GM21825 (cell line): ENCODE measurements around the gene RECK.
"Not testable (repeated sequence)": the region's sequence is repeated elsewhere in the genome, so short reads cannot be mapped to it uniquely, and the experiment has no call there.

Experiments
- ATAC-seq: cut with Tn5 transposase; IDR thresholded peaks from one replicate; pipeline ENCODE4 v1.9.1; 2021; ENCODE audit warnings: mild to moderate bottlenecking, moderate library complexity; ENCODE audit not compliant: unreplicated experiment

RECK gene

GRCh38 chr9:36152741-36153438, 116.2 kb downstream of the RECK start:
- no peak for ATAC-seq

- no peak for ATAC-seq
Observed at GRCh38 chr9:36153746-36154145, 117.0 kb downstream of the RECK start.

GRCh38 chr9:36154331-36154952, 117.7 kb downstream of the RECK start:
- no peak for ATAC-seq

GRCh38 chr9:36156116-36156515, 119.4 kb downstream of the RECK start:
- ATAC-seq: no peak

GRCh38 chr9:36158122-36158521, 121.4 kb downstream of the RECK start:
- ATAC-seq: no peak

GRCh38 chr9:36158917-36159316, 122.2 kb downstream of the RECK start:
- ATAC-seq: no peak

GRCh38 chr9:36159509-36159908, 122.8 kb downstream of the RECK start:
- not testable (repeated sequence) for ATAC-seq

GRCh38 chr9:36160126-36160525, 123.4 kb downstream of the RECK start:
- not testable (repeated sequence) for ATAC-seq

- no peak for ATAC-seq
Observed at GRCh38 chr9:36161187-36161586, 124.5 kb downstream of the RECK start.

GRCh38 chr9:36162211-36162738, 125.6 kb downstream of the RECK start:
- no peak for ATAC-seq

GRCh38 chr9:36163049-36163785, 126.5 kb downstream of the RECK start:
- no peak for ATAC-seq

- ATAC-seq: no peak
Observed at GRCh38 chr9:36163786-36164170, 127.1 kb downstream of the RECK start.

GRCh38 chr9:36164372-36164771, 127.7 kb downstream of the RECK start:
- no peak for ATAC-seq

GRCh38 chr9:36164989-36165388, 128.3 kb downstream of the RECK start:
- ATAC-seq: no peak

GRCh38 chr9:36165826-36166167, 129.1 kb downstream of the RECK start:
- ATAC-seq: no peak

- peak; percentile 82 for ATAC-seq
Observed at GRCh38 chr9:36166168-36166927, 129.6 kb downstream of the RECK start.

GRCh38 chr9:36169166-36169565, 132.5 kb downstream of the RECK start, which contains the start of gene CCIN:
Gene CCIN, plus strand, starts transcription at chr9:36169388. Its CDS starts 115 bp downstream, at chr9:36169503.
- no peak for ATAC-seq

- ATAC-seq: no peak
Observed at GRCh38 chr9:36169708-36170107, 133.0 kb downstream of the RECK start.

- no peak for ATAC-seq
Observed at GRCh38 chr9:36170531-36170930, 133.8 kb downstream of the RECK start.

- ATAC-seq: no peak
Observed at GRCh38 chr9:36173861-36174260, 137.1 kb downstream of the RECK start.
